GM18873 (cell line): ENCODE data around the gene DHDH.

Experiments used
- ATAC-seq: cut with Tn5 transposase; IDR thresholded peaks from one replicate; pipeline ENCODE4 v1.9.1; 2021; ENCODE audit warnings: mild to moderate bottlenecking, moderate library complexity, moderate number of reproducible peaks; ENCODE audit not compliant: unreplicated experiment, low FRiP score

The DHDH gene

GRCh38 chr19:48946463-48947257 lies 13.2 kb downstream of the DHDH start:
- no peak for ATAC-seq

GRCh38 chr19:48947258-48947542 lies 13.7 kb downstream of the DHDH start:
- no peak for ATAC-seq

GRCh38 chr19:48950159-48950558 lies 16.7 kb downstream of the DHDH start:
- no peak for ATAC-seq

- ATAC-seq = no peak
These were observed 17.5 kb downstream of the DHDH start for GRCh38 chr19:48950830-48951519.

GRCh38 chr19:48953141-48953540 lies 19.6 kb downstream of the DHDH start:
- no peak for ATAC-seq

- ATAC-seq = no peak
These were observed 20.6 kb downstream of the DHDH start for GRCh38 chr19:48953990-48954594.

- ATAC-seq = peak; percentile 54
These were observed 21.3 kb downstream of the DHDH start, which contains the start of gene BAX for GRCh38 chr19:48954595-48955307. Gene BAX, plus strand, starts transcription at chr19:48954875. Its CDS starts 54 bp downstream, at chr19:48954929.

- ATAC-seq = no peak
These were observed 21.9 kb downstream of the DHDH start for GRCh38 chr19:48955308-48955958.

- ATAC-seq = no peak
These were observed 24.5 kb downstream of the DHDH start for GRCh38 chr19:48958006-48958405.

GRCh38 chr19:48959341-48960239 lies 26.1 kb downstream of the DHDH start:
- no peak for ATAC-seq

- no peak for ATAC-seq
These were observed 27.7 kb downstream of the DHDH start for GRCh38 chr19:48961051-48961649.

- no peak for ATAC-seq
These were observed 28.2 kb downstream of the DHDH start for GRCh38 chr19:48961673-48962028.

GRCh38 chr19:48962029-48962848 lies 28.7 kb downstream of the DHDH start:
- no peak for ATAC-seq

- no peak for ATAC-seq
These were observed 29.3 kb downstream of the DHDH start for GRCh38 chr19:48962849-48963165.

- no peak for ATAC-seq
These were observed 30.1 kb downstream of the DHDH start for GRCh38 chr19:48963371-48964204.

- ATAC-seq = no peak
These were observed 30.9 kb downstream of the DHDH start for GRCh38 chr19:48964205-48965039.
